IMR-90 (cell line): ENCODE measurements around the gene SEC16B.

Source experiments
- CEBPB ChIP-seq: IDR thresholded peaks from 2 replicates; pipeline ENCODE4 v1.6.1; 2012; ENCODE audit warnings: low read depth, low read length, improper control_type of control experiment
- TF ChIP-seq, protein P1 (sequence below): conservative IDR thresholded peaks from 2 replicates; pipeline ENCODE4 v1.5.1; 2012; ENCODE audit warnings: mild to moderate bottlenecking, low read depth, low read length, improper control_type of control experiment

DNA sequence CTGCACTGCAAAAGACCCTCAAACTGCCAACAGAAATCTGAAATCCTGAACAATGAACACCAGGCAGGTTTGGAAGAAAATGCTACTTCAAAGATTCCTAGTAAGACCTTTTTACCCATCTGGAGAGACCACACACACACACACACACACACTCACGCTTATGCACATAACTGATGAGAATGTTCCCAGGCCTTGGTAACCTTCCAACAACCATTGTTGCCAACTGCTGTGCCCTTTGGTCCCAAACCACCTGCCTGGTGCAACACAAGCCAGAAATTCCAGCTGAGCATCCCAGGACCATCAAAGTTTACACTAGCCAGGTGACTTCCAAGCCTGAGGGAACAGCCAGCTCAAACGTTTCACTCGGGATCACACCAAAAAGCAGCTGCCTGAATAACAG lies 56.9 kb downstream of the SEC16B start:
- TF ChIP-seq, protein P1, sequence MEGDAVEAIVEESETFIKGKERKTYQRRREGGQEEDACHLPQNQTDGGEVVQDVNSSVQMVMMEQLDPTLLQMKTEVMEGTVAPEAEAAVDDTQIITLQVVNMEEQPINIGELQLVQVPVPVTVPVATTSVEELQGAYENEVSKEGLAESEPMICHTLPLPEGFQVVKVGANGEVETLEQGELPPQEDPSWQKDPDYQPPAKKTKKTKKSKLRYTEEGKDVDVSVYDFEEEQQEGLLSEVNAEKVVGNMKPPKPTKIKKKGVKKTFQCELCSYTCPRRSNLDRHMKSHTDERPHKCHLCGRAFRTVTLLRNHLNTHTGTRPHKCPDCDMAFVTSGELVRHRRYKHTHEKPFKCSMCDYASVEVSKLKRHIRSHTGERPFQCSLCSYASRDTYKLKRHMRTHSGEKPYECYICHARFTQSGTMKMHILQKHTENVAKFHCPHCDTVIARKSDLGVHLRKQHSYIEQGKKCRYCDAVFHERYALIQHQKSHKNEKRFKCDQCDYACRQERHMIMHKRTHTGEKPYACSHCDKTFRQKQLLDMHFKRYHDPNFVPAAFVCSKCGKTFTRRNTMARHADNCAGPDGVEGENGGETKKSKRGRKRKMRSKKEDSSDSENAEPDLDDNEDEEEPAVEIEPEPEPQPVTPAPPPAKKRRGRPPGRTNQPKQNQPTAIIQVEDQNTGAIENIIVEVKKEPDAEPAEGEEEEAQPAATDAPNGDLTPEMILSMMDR: no peak
- no peak for TF ChIP-seq CEBPB
